Mucosa of stomach (tissue), 1 donor: ENCODE results near the gene DHFR.

Experiments used
- H3K27me3 ChIP-seq: one replicate; pipeline ENCODE4 v1.7.0; 2013; ENCODE audit warnings: mild to moderate bottlenecking, low read length; ENCODE audit not compliant: control insufficient read depth, insufficient read depth
- H3K36me3 ChIP-seq: one replicate; pipeline ENCODE4 v1.7.0; 2013; ENCODE audit warnings: low read length; ENCODE audit not compliant: control insufficient read depth, insufficient read depth
- H3K4me1 ChIP-seq: one replicate; pipeline ENCODE4 v1.7.0; 2013; ENCODE audit warnings: mild to moderate bottlenecking, low read length; ENCODE audit not compliant: control insufficient read depth, insufficient read depth
- H3K4me3 ChIP-seq: one replicate; pipeline ENCODE4 v1.7.0; 2013; ENCODE audit warnings: low read length
- H3K9ac ChIP-seq: one replicate; pipeline ENCODE4 v1.7.0; 2013; ENCODE audit warnings: mild to moderate bottlenecking, low read length, moderate library complexity
- H3K9me3 ChIP-seq: one replicate; pipeline ENCODE4 v1.7.0; 2013; ENCODE audit warnings: mild to moderate bottlenecking, low read length, moderate library complexity; ENCODE audit not compliant: control insufficient read depth
- donor health status: Pancreatic carcinoma.

DHFR gene

DNA sequence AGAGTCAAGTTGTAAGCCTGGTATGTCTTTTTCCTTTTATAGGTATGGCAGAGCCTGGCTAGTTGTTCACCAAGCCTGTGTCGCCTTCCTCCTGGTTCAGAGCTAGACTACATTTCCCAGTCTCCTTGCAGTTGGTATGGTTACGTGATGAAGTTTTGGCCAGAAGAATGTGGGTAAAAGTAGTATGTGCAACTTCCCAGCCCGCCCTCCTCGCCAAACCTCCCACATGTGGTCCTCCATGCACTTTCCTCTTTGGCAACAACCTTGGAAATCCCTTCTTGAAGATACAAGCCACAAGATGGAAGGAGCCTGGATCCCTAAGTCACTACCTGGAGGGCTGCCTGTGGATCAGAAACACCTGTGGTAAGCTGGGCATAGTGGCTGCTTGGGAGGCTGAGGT, 36.3 kb downstream of the DHFR start:
- Histone ChIP-seq H3K36me3 (no peaks in the 10 kb centered on the region), H3K9ac (no peak overlapping the region), H3K9me3 (no peaks in the 10 kb centered on the region), H3K27me3 (no peaks in the 10 kb centered on the region), H3K4me3 (no peak overlapping the region), H3K4me1 (peaks cover 2% of the 10 kb centered on the region)

- Histone ChIP-seq H3K9ac (no peak overlapping the region), H3K36me3 (no peaks in the 10 kb centered on the region), H3K4me3 (no peak overlapping the region)
Measured at GRCh38 chr5:80615266-80615914, 39.4 kb downstream of the DHFR start.

DNA sequence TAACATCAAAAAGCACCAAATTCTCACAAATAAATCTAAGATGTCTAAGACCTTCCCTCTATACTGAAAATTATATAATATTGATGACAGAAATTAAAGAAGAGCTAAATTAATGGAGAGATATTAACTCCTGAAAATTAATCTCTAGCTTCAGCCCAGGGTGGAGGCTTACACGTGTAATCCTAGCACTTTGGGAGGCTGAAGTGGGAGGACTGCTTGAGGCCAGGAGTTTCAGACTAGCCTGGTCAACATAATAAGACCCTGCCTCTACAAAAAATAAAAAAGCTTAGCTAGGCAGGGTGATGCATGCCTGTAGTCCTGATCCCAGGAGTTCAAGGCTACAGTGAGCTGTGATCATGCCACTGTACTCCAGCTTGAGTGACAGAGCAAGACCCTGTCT, 45.1 kb downstream of the DHFR start:
- no peaks in the 10 kb centered on the region for H3K36me3 ChIP-seq
- H3K9ac ChIP-seq, result no peak overlapping the region
- no peaks in the 10 kb centered on the region for H3K27me3 ChIP-seq
- no peaks in the 10 kb centered on the region for H3K9me3 ChIP-seq
- H3K4me1 ChIP-seq, result no peaks in the 10 kb centered on the region
- no peak overlapping the region for H3K4me3 ChIP-seq

More at GRCh38 chr5:80615266-80615914, 39.4 kb downstream of the DHFR start:
- Histone ChIP-seq H3K9me3 (no peaks in the 10 kb centered on the region), H3K27me3 (no peaks in the 10 kb centered on the region), H3K4me1 (no peaks in the 10 kb centered on the region)

DNA sequence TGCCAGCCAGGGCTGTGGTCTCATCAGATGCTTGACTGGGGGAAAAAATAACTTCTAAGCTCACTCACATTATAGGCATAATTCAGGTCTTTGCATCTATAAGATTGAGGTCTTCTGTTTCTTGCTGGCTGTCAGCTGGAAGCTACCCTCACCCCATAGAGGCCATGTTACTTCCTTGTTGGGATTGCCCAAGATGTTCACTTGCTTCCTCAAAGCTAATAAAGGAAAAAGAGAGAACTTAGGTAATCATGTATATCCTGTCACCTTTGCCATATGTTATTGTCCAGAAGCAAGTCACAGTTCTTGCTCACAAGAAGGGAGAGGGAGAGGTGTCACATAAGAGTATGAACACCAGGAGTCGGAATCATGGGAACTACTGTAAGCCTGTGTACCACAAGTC, 46.1 kb downstream of the DHFR start:
- Histone ChIP-seq H3K36me3 (no peaks in the 10 kb centered on the region), H3K4me3 (no peak overlapping the region), H3K9me3 (no peaks in the 10 kb centered on the region), H3K27me3 (no peaks in the 10 kb centered on the region), H3K4me1 (no peaks in the 10 kb centered on the region), H3K9ac (no peak overlapping the region)

GRCh38 chr5:80607832-80608231, 47.0 kb downstream of the DHFR start:
- Histone ChIP-seq H3K36me3 (no peaks in the 10 kb centered on the region), H3K9me3 (no peaks in the 10 kb centered on the region), H3K9ac (no peak overlapping the region), H3K4me1 (no peaks in the 10 kb centered on the region), H3K4me3 (no peak overlapping the region), H3K27me3 (no peaks in the 10 kb centered on the region)

GRCh38 chr5:80607343-80607742, 47.4 kb downstream of the DHFR start:
- Histone ChIP-seq H3K4me1 (no peaks in the 10 kb centered on the region), H3K36me3 (no peaks in the 10 kb centered on the region), H3K9me3 (no peaks in the 10 kb centered on the region), H3K9ac (no peak overlapping the region), H3K4me3 (no peak overlapping the region), H3K27me3 (no peaks in the 10 kb centered on the region)

DNA sequence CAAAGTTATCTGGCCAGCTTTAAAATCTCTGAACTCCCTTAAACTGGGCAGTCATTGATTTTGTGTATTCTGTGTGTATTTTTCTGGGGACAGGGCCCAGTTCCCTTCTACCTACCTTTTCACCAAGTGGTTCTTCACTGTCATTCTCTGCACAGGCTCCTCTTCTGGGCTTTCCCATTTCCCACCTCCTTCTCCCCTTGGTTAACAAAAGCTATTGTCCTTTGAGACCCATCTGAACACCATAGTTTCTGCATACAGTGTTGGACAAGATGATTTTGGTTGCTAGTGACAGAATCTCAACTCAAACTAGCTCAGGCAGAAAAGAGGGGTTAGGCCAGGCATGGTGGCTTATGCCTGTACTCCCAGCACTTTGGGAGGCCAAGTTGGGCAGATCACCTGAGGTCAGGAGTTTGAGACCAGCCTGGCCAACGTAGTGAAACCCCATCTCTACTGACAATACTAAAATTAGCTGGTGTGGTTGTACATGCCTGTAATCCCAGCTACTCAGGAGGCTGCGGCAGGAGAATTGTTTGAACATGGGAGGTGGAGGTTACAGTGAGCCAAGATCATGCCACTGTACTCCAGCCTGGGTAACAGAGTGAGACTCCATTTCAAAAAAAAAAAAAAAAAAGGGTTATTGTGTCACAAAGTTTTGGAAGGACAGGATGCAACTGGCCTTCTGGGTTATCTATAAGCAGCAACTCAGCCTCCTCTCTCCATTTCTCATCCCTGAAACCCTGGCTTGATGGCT, 53.7 kb downstream of the DHFR start:
- no peaks in the 10 kb centered on the region for H3K4me1 ChIP-seq
- H3K27me3 ChIP-seq, result no peaks in the 10 kb centered on the region
- H3K9ac ChIP-seq, result no peak overlapping the region
- no peak overlapping the region for H3K4me3 ChIP-seq
- no peaks in the 10 kb centered on the region for H3K36me3 ChIP-seq
- H3K9me3 ChIP-seq, result no peaks in the 10 kb centered on the region

DNA sequence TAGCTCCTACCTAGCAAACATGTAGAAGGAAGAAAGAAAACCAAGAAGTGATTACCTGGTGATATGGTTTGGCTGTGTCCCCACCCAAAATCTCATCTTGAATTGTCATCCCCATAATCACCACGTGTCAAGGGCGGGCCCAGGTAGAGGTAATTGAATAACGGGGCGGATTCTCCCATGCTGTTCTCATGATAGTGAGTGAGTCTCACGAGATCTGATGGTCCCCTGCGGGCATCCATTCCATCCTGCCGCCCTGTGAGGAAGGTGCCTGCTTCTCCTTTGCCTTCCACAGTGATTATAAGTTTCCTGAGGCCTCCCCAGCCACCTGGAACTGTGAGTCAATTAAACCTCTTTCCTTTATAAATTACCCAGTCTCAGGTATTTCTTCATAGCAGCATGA, 57.3 kb downstream of the DHFR start:
- Histone ChIP-seq H3K9me3 (no peaks in the 10 kb centered on the region), H3K4me3 (no peak overlapping the region), H3K36me3 (no peaks in the 10 kb centered on the region), H3K4me1 (no peaks in the 10 kb centered on the region), H3K9ac (no peak overlapping the region), H3K27me3 (no peaks in the 10 kb centered on the region)

- Histone ChIP-seq H3K36me3 (no peaks in the 10 kb centered on the region), H3K4me1 (no peaks in the 10 kb centered on the region), H3K27me3 (no peaks in the 10 kb centered on the region), H3K9ac (no peak overlapping the region), H3K4me3 (no peak overlapping the region), H3K9me3 (no peaks in the 10 kb centered on the region)
Measured at GRCh38 chr5:80594810-80595209, 60.0 kb downstream of the DHFR start.

- H3K9ac ChIP-seq, result no peak overlapping the region
- no peaks in the 10 kb centered on the region for H3K36me3 ChIP-seq
- no peaks in the 10 kb centered on the region for H3K4me1 ChIP-seq
- no peak overlapping the region for H3K4me3 ChIP-seq
- no peaks in the 10 kb centered on the region for H3K27me3 ChIP-seq
- H3K9me3 ChIP-seq, result no peaks in the 10 kb centered on the region
Measured at GRCh38 chr5:80592761-80593160, 62.0 kb downstream of the DHFR start.

DNA sequence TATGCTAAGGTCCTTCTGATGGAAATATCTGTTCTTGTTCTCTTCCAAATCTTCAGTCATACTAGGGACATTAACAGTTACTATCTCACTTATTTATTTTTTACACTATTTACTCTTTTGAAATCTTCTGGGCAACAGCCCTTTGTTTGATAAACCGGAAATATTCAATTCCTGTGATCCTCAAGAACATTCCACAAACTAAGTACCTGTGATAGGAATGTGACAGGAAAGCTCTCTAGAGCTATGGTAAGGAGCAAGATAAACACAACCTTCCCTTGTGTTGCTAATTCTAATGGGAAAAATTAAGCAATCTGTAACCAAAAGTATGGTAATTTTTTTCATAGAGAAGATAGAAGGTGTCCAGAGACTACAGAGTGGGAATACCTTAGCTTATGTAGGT, 62.7 kb downstream of the DHFR start:
- Histone ChIP-seq H3K4me3 (no peak overlapping the region), H3K9ac (no peak overlapping the region), H3K4me1 (no peaks in the 10 kb centered on the region), H3K27me3 (no peaks in the 10 kb centered on the region), H3K9me3 (no peaks in the 10 kb centered on the region), H3K36me3 (no peaks in the 10 kb centered on the region)

DNA sequence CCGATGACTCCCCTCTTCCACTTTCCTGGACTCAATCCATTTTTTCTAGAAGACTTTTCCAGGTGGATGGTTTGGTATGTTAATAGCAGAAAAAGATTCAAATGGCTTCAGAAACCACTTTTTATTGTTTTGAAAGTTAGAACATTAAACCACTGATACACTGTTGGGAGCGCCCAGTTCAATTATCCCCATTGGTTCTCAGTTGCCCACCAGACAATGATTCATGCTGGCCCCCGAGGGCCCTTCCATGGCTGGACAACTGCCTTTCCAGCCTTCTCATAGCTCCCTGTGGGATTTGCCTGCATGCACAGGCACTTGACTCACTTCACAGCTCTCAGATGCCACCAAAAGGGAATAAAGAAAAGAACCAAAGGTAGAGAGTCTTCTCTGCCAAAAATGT, 63.4 kb downstream of the DHFR start:
- no peak overlapping the region for H3K4me3 ChIP-seq
- H3K9ac ChIP-seq, result no peak overlapping the region
- no peaks in the 10 kb centered on the region for H3K27me3 ChIP-seq
- H3K36me3 ChIP-seq, result no peaks in the 10 kb centered on the region
- H3K9me3 ChIP-seq, result no peaks in the 10 kb centered on the region
- no peaks in the 10 kb centered on the region for H3K4me1 ChIP-seq
